HL-60/S4 treated with phorbol 12-myristate 13-acetate at 8.2 ng/mL for 4 days and 3 days (cell line): ENCODE measurements around the gene CFAP70.
"Not testable (repeated sequence)": the region's sequence is repeated elsewhere in the genome, so short reads cannot be mapped to it uniquely, and the experiment has no call there.

Source experiments
- in situ Hi-C: fragments of 300-500 bp; cut with MboI; formaldehyde crosslinking; loops from 2 replicates; pipeline ENCODE4 v1.15.0; 2022; ENCODE audit warnings: low sequenced_read_pairs

Gene CFAP70

GRCh38 chr10:73340121-73340520 lies 18.5 kb downstream of the CFAP70 start:
- in situ Hi-C loops: no loop called here

GRCh38 chr10:73339436-73339835 lies 19.2 kb downstream of the CFAP70 start:
- in situ Hi-C loops: no loop called here

- in situ Hi-C loops: no loop called here
Measured at GRCh38 chr10:73338801-73339368, 19.8 kb downstream of the CFAP70 start.

- in situ Hi-C loops: no loop called here
Measured at GRCh38 chr10:73333202-73333601, 25.5 kb downstream of the CFAP70 start.

- in situ Hi-C loops: no loop called here
Measured at GRCh38 chr10:73332379-73332778, 26.3 kb downstream of the CFAP70 start.

GRCh38 chr10:73328523-73328922 lies 30.1 kb downstream of the CFAP70 start:
- in situ Hi-C loops: not testable (repeated sequence)

GRCh38 chr10:73325290-73325689 lies 33.4 kb downstream of the CFAP70 start:
- in situ Hi-C loops: not testable (repeated sequence)

- in situ Hi-C loops: not testable (repeated sequence)
Measured at GRCh38 chr10:73323582-73323981, 35.1 kb downstream of the CFAP70 start.

GRCh38 chr10:73310475-73310874 lies 48.2 kb downstream of the CFAP70 start:
- in situ Hi-C loops: no loop called here

- in situ Hi-C loops: no loop called here
Measured at GRCh38 chr10:73307203-73307800, 51.4 kb downstream of the CFAP70 start.

- in situ Hi-C loops: no loop called here
Measured at GRCh38 chr10:73306171-73306708, 52.4 kb downstream of the CFAP70 start.

GRCh38 chr10:73296946-73297345 lies 61.7 kb downstream of the CFAP70 start:
- in situ Hi-C loops: no loop called here

GRCh38 chr10:73293461-73293860 lies 65.2 kb downstream of the CFAP70 start:
- in situ Hi-C loops: no loop called here

GRCh38 chr10:73289958-73290357 lies 68.7 kb downstream of the CFAP70 start:
- in situ Hi-C loops: no loop called here

GRCh38 chr10:73287441-73287840 lies 71.2 kb downstream of the CFAP70 start:
- in situ Hi-C loops: no loop called here

- in situ Hi-C loops: no loop called here
Measured at GRCh38 chr10:73281097-73281496, 77.6 kb downstream of the CFAP70 start.

- in situ Hi-C loops: no loop called here
Measured at GRCh38 chr10:73264423-73264822, 94.2 kb downstream of the CFAP70 start.

GRCh38 chr10:73263693-73264347 lies 94.8 kb downstream of the CFAP70 start:
- in situ Hi-C loops: no loop called here

- in situ Hi-C loops: no loop called here
Measured at GRCh38 chr10:73262880-73263555, 95.6 kb downstream of the CFAP70 start.

- in situ Hi-C loops: no loop called here
Measured at GRCh38 chr10:73262105-73262730, 96.4 kb downstream of the CFAP70 start.

GRCh38 chr10:73261362-73261995 lies 97.2 kb downstream of the CFAP70 start:
- in situ Hi-C loops: no loop called here
